Neural crest cell (in vitro differentiated cells): ENCODE measurements around the gene TSPAN11. TPM values are rescaled to one million over a fixed set of nuclear protein-coding genes. Genes with fewer than 3 reads are reported as not detected.

Experiments
- DNase-seq: peaks from one replicate; pipeline ENCODE4 v3.0.0; 2021; ENCODE audit warnings: low read depth, mixed read lengths, low spot score
- H3K27ac Mint-ChIP-seq: one replicate; pipeline ENCODE4 v1.8.0; 2021; ENCODE audit warnings: mild to moderate bottlenecking, mixed read lengths; ENCODE audit not compliant: unreplicated experiment
- H3K27me3 Mint-ChIP-seq: 2 replicates; pipeline ENCODE4 v1.8.0; 2021; ENCODE audit warnings: low read depth, mild to moderate bottlenecking, mixed read lengths
- H3K36me3 Mint-ChIP-seq: 2 replicates; pipeline ENCODE4 v1.8.0; 2021; ENCODE audit warnings: low read depth, mild to moderate bottlenecking, mixed read lengths
- H3K4me1 Mint-ChIP-seq: 2 replicates; pipeline ENCODE4 v1.8.0; 2021; ENCODE audit warnings: mixed read lengths
- H3K4me3 Mint-ChIP-seq: one replicate; pipeline ENCODE4 v1.8.0; 2021; ENCODE audit warnings: mild to moderate bottlenecking, mixed read lengths
- H3K9me3 Mint-ChIP-seq: 2 replicates; pipeline ENCODE4 v1.8.0; 2021; ENCODE audit warnings: mixed read lengths
- total RNA-seq: library from RNA; stranded (reverse); gene quantifications from 2 replicates; pipeline ENCODE4 v1.2.1, GENCODE V29; 2021
- TF ChIP-seq, protein P1 (sequence below): fragments of 200-600 bp; sonication (generic); conservative IDR thresholded peaks from 2 replicates; pipeline ENCODE4 v1.5.0; 2021; ENCODE audit warnings: antibody characterized with exemption, mild to moderate bottlenecking

Gene TSPAN11
- total RNA-seq, 1 donor from 2014 or later = 21.4 TPM

DNA sequence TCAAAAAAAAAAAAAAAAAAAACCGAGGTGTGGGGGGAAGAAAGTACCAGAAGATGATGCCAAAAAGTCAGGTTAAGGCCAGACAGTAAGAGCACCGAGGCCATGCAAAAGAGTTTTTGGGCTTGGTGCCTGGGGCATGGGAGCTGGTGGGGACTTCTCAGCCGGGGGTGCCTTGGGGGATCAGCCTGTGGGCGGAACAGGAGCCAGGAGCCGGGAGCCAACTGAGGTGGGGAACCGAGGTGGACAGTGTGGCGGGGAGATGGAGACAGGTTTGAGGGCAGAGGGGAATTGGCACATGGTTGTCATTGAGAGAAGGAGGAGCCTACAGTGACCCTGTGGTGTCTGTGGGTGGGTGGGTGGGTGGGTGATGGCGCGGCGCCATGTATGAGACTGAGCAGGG is 33.2 kb downstream of the TSPAN11 start:
- Mint-ChIP-seq H3K4me3 (no peak overlapping the region), H3K4me1 (no peaks in the 10 kb centered on the region), H3K9me3 (peaks cover 4% of the 10 kb centered on the region), H3K36me3 (peaks cover 7% of the 10 kb centered on the region), H3K27me3 (no peaks in the 10 kb centered on the region), H3K27ac (no peak overlapping the region)
- TF ChIP-seq, protein P1, sequence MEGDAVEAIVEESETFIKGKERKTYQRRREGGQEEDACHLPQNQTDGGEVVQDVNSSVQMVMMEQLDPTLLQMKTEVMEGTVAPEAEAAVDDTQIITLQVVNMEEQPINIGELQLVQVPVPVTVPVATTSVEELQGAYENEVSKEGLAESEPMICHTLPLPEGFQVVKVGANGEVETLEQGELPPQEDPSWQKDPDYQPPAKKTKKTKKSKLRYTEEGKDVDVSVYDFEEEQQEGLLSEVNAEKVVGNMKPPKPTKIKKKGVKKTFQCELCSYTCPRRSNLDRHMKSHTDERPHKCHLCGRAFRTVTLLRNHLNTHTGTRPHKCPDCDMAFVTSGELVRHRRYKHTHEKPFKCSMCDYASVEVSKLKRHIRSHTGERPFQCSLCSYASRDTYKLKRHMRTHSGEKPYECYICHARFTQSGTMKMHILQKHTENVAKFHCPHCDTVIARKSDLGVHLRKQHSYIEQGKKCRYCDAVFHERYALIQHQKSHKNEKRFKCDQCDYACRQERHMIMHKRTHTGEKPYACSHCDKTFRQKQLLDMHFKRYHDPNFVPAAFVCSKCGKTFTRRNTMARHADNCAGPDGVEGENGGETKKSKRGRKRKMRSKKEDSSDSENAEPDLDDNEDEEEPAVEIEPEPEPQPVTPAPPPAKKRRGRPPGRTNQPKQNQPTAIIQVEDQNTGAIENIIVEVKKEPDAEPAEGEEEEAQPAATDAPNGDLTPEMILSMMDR = no peak
- DNase-seq = no peak

DNA sequence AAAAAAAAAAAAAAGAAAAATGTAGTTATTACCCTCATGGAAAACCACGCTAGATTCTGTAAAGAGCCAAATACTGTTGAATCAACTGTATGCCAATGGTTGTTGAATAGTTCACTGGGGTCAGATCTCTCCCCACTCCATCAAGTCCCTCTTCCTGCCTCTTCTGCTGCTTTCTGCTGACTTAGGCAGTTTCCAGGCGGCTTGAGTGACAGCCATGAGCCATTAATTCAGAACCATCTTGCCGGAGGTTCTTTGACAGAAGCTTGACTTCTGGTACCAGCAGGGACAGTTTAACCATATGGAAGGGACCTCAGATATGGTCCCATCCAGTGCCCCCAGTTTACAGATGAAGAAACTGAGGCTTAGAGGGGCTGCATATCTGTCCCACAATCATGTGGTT is 34.5 kb downstream of the TSPAN11 start:
- Mint-ChIP-seq H3K9me3 (no peaks in the 10 kb centered on the region), H3K4me3 (no peak overlapping the region), H3K36me3 (no peaks in the 10 kb centered on the region), H3K4me1 (no peaks in the 10 kb centered on the region), H3K27me3 (no peaks in the 10 kb centered on the region), H3K27ac (no peak overlapping the region)
- TF ChIP-seq, protein P1 = no peak
- no peak for DNase-seq

DNA sequence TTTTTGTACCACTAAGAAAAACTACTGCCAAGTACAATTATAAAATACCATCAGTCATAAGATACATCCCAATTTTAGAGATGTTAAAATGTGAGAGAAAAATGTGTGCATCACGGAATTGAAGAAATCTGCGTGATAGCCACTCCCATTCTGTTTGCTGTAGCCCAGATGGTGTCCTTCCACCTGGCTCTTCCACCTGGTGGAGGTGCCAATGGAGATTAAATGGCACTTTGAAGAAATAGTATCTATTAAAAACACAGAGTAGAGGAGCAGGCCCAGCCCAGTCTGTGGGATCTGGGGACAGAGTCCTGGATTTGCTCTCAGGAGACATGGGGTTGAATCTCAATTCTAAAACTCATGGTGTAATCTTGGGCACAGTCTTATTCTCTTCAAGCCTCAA is 35.5 kb downstream of the TSPAN11 start:
- DNase-seq = no peak
- H3K4me1 Mint-ChIP-seq = no peaks in the 10 kb centered on the region
- no peaks in the 10 kb centered on the region for H3K9me3 Mint-ChIP-seq
- no peak overlapping the region for H3K4me3 Mint-ChIP-seq
- H3K27ac Mint-ChIP-seq = no peak overlapping the region
- H3K36me3 Mint-ChIP-seq = no peaks in the 10 kb centered on the region
- TF ChIP-seq, protein P1 = no peak
- H3K27me3 Mint-ChIP-seq = no peaks in the 10 kb centered on the region

DNA sequence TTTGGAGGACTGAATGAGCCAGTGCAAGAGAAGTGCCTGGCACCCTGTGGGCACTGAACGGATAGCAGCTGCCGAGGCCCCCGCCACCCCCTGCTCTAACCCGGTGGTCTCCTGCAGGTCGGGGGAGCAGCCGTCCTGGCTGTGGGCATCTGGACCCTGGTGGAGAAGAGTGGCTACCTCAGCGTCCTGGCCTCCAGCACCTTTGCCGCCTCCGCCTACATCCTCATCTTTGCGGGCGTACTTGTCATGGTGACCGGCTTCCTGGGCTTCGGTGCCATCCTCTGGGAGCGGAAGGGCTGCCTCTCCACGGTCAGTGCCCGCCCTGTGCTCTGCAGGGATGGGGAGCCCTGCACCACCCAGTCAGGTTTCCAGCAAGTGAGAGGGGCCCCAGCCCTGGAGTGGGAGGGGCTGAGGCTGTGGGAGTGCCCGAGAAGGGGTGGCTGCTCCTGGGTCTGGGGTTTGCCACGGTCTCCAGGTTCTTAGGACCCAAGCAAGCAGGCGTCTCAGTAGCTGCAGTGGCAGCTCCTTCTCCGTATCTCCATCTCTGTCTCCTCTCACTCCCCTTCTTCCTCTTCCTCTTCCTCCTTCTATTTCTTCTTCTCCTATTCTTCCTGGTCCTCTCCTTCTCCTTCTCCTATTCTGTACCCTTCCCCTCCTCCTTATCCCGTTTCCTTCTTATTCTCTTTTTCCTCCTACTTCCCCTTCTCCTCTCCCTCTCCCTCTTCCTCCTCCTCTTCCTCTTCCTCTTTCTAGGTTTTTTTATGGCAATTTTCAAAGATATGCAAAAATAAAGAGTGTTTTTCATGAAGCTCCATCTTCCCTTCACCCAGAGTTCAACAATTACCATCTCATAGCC is 37.4 kb downstream of the TSPAN11 start:
- TF ChIP-seq, protein P1 = no peak
- no peak overlapping the region for H3K4me3 Mint-ChIP-seq

DNA sequence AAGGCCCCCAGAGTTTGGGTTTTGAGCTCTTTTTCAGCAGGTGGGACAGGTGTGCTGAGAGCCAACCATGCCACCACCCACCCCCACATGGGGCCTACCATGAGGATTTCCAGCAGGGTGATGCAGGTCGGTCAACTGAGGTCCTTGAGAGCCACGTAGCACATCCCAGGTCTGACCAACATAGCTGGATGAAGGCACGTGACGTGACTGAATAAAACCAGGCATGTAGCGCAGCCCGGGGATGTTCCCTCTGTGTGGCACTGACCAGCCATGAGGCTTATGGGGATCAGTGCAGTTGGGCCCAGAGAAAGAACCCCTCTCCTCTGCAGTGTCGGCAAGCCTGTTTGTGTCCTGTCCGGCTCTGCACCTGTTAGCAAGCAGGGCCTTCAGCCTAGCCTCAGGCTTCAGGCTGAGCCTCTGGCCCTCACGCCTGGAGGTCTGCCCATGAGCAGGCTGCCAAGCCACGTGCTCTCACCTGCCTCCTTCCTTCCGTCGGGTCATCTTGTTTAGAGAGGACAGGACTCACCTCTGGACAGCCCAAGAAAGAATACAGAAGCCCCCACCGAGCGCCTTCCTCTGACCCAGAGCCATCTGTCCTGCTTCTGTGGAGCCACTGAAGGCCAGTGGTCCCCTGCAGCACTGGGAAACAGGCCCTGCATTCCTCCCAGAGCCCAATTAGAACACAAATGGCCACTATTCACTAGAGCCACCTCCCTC is 38.5 kb downstream of the TSPAN11 start:
- Mint-ChIP-seq H3K36me3 (no peaks in the 10 kb centered on the region), H3K27ac (no peak overlapping the region), H3K27me3 (no peaks in the 10 kb centered on the region), H3K9me3 (no peaks in the 10 kb centered on the region), H3K4me1 (no peaks in the 10 kb centered on the region), H3K4me3 (no peak overlapping the region)
- no peak for DNase-seq
- TF ChIP-seq, protein P1 = no peak

More for the DNA sequence above, 37.4 kb downstream of the TSPAN11 start:
- no peaks in the 10 kb centered on the region for H3K36me3 Mint-ChIP-seq
- DNase-seq = no peak
- no peaks in the 10 kb centered on the region for H3K4me1 Mint-ChIP-seq
- H3K27ac Mint-ChIP-seq = no peak overlapping the region
- H3K9me3 Mint-ChIP-seq = no peaks in the 10 kb centered on the region
- H3K27me3 Mint-ChIP-seq = no peaks in the 10 kb centered on the region
